GM19438 (cell line): ENCODE data around the gene ATP2C2.
"Not testable (repeated sequence)": the region's sequence is repeated elsewhere in the genome, so short reads cannot be mapped to it uniquely, and the experiment has no call there.

Source experiments
- ATAC-seq: cut with Tn5 transposase; IDR thresholded peaks from one replicate; pipeline ENCODE4 v1.9.1; 2021; ENCODE audit warnings: low read depth; ENCODE audit not compliant: unreplicated experiment

The ATP2C2 gene

GRCh38 chr16:84416407-84417321, 48.3 kb downstream of the ATP2C2 start:
- ATAC-seq: no peak

- ATAC-seq: no peak
Observed at GRCh38 chr16:84418056-84418849, 49.9 kb downstream of the ATP2C2 start.

GRCh38 chr16:84419730-84420129, 51.4 kb downstream of the ATP2C2 start:
- ATAC-seq: no peak

- not testable (repeated sequence) for ATAC-seq
Observed at GRCh38 chr16:84420556-84420955, 52.2 kb downstream of the ATP2C2 start.

- no peak for ATAC-seq
Observed at GRCh38 chr16:84421081-84421937, 53.0 kb downstream of the ATP2C2 start.

- no peak for ATAC-seq
Observed at GRCh38 chr16:84421938-84422220, 53.5 kb downstream of the ATP2C2 start.

- ATAC-seq: no peak
Observed at GRCh38 chr16:84423416-84423837, 55.1 kb downstream of the ATP2C2 start.

GRCh38 chr16:84425696-84426095, 57.4 kb downstream of the ATP2C2 start:
- no peak for ATAC-seq

- ATAC-seq: no peak
Observed at GRCh38 chr16:84426804-84427203, 58.5 kb downstream of the ATP2C2 start.

GRCh38 chr16:84427553-84427952, 59.2 kb downstream of the ATP2C2 start:
- ATAC-seq: no peak

GRCh38 chr16:84430860-84431259, 62.5 kb downstream of the ATP2C2 start:
- no peak for ATAC-seq

- ATAC-seq: no peak
Observed at GRCh38 chr16:84434800-84435199, 66.5 kb downstream of the ATP2C2 start.

GRCh38 chr16:84436196-84436595, 67.9 kb downstream of the ATP2C2 start:
- ATAC-seq: no peak

GRCh38 chr16:84438971-84439696, 70.8 kb downstream of the ATP2C2 start:
- no peak for ATAC-seq

- ATAC-seq: no peak
Observed at GRCh38 chr16:84442416-84443145, 74.2 kb downstream of the ATP2C2 start.

GRCh38 chr16:84443166-84443802, 74.9 kb downstream of the ATP2C2 start:
- no peak for ATAC-seq

GRCh38 chr16:84444476-84444875, 76.1 kb downstream of the ATP2C2 start:
- ATAC-seq: no peak

GRCh38 chr16:84446084-84446483, 77.7 kb downstream of the ATP2C2 start:
- ATAC-seq: no peak
